Measurements from ENCODE around the gene ZSCAN5C. TPM values are rescaled to one million over a fixed set of nuclear protein-coding genes. Genes with fewer than 3 reads are reported as not detected.
"Not testable (repeated sequence)": the region's sequence is repeated elsewhere in the genome, so short reads cannot be mapped to it uniquely, and the experiment has no call there.

Gene ZSCAN5C
- not detected for total RNA-seq
- long read RNA-seq = 0 reads

GRCh38 chr19:56201973-56202372 lies at the start of gene ZSCAN5C:
Gene ZSCAN5C, plus strand, starts transcription at chr19:56202273. Its CDS starts 3,641 bp downstream, at chr19:56205914.
- DNase-seq = no peak
- intact Hi-C loops (cut with DNase I) = no loop called here
- ATAC-seq = no peak

GRCh38 chr19:56152644-56153043 lies 49.4 kb upstream of the ZSCAN5C start:
- ATAC-seq (no peak), DNase-seq (no peak)
- intact Hi-C loops (cut with DNase I) = no loop called here

GRCh38 chr19:56153507-56153906 lies 48.6 kb upstream of the ZSCAN5C start:
- peak in 1 of 2 donors; percentile 12 for ATAC-seq
- intact Hi-C loops (cut with DNase I) = no loop called here

GRCh38 chr19:56155124-56155687 lies 46.9 kb upstream of the ZSCAN5C start:
- DNase-seq (no peak), ATAC-seq (peak in 1 of 2 donors; percentile 30)
- intact Hi-C loops (cut with DNase I) = loop anchor here in 1 of 2 donors (5.0 kb wide), 1 partner anchor 68 kb away; no protein-coding TSS in a partner anchor

More at GRCh38 chr19:56153507-56153906, 48.6 kb upstream of the ZSCAN5C start:
- no peak for DNase-seq

GRCh38 chr19:56156768-56157167 lies 45.3 kb upstream of the ZSCAN5C start:
- intact Hi-C loops (cut with DNase I) = loop anchor here in 1 of 2 donors (5.0 kb wide), 1 partner anchor 69 kb away; no protein-coding TSS in a partner anchor
- peak in 1 of 2 donors; percentile 52 for ATAC-seq
- no peak for DNase-seq

- intact Hi-C loops (cut with DNase I) = loop anchor here in 1 of 2 donors (5.0 kb wide), 1 partner anchor 71 kb away; no protein-coding TSS in a partner anchor
- ATAC-seq = no peak
- DNase-seq = no peak
Measured at GRCh38 chr19:56158170-56158757, 43.8 kb upstream of the ZSCAN5C start.

GRCh38 chr19:56159009-56159559 lies 43.0 kb upstream of the ZSCAN5C start:
- DNase-seq = no peak
- ATAC-seq = no peak
- intact Hi-C loops (cut with DNase I) = loop anchor here in 1 of 2 donors (5.0 kb wide), 1 partner anchor 72 kb away; no protein-coding TSS in a partner anchor

GRCh38 chr19:56159622-56160271 lies 42.3 kb upstream of the ZSCAN5C start:
- intact Hi-C loops (cut with DNase I) = loop anchor here in 1 of 2 donors (5.0 kb wide), 1 partner anchor 72 kb away; no protein-coding TSS in a partner anchor
- no peak for ATAC-seq
- no peak for DNase-seq

GRCh38 chr19:56161534-56161933 lies 40.5 kb upstream of the ZSCAN5C start:
- intact Hi-C loops (cut with DNase I) = no loop called here
- DNase-seq (no peak), ATAC-seq (no peak)

- intact Hi-C loops (cut with DNase I) = no loop called here
- no peak for DNase-seq
Measured at GRCh38 chr19:56162258-56162657, 39.8 kb upstream of the ZSCAN5C start.

GRCh38 chr19:56163097-56163496 lies 39.0 kb upstream of the ZSCAN5C start:
- no peak for ATAC-seq
- no peak for DNase-seq
- intact Hi-C loops (cut with DNase I) = no loop called here

More at GRCh38 chr19:56162258-56162657, 39.8 kb upstream of the ZSCAN5C start:
- no peak for ATAC-seq

- intact Hi-C loops (cut with DNase I) = no loop called here
- ATAC-seq = no peak
- no peak for DNase-seq
Measured at GRCh38 chr19:56167064-56167578, 35.0 kb upstream of the ZSCAN5C start.

- intact Hi-C loops (cut with DNase I) = loop anchor here in 1 of 2 donors (5.0 kb wide), 1 partner anchor 93 kb away; no protein-coding TSS in a partner anchor
- no peak for DNase-seq
- ATAC-seq = peak in 1 of 2 donors; percentile 59
Measured at GRCh38 chr19:56170261-56170660, 31.8 kb upstream of the ZSCAN5C start.

GRCh38 chr19:56174086-56174485 lies 28.0 kb upstream of the ZSCAN5C start:
- intact Hi-C loops (cut with DNase I) = loop anchor here in 1 of 2 donors (5.0 kb wide), 1 partner anchor 97 kb away; no protein-coding TSS in a partner anchor
- ATAC-seq (no peak), DNase-seq (no peak)

GRCh38 chr19:56174550-56174949 lies 27.5 kb upstream of the ZSCAN5C start:
- no peak for ATAC-seq
- intact Hi-C loops (cut with DNase I) = loop anchor here in 1 of 2 donors (5.0 kb wide), 1 partner anchor 97 kb away; no protein-coding TSS in a partner anchor
- DNase-seq = no peak

- ATAC-seq; intact Hi-C loops (cut with DNase I); DNase-seq: not testable (repeated sequence)
Measured at GRCh38 chr19:56175861-56176307, 26.2 kb upstream of the ZSCAN5C start, which contains the start of gene GALP. Gene GALP, plus strand, starts transcription at chr19:56176008. Its CDS starts 1,101 bp downstream, at chr19:56177109.

GRCh38 chr19:56176310-56176709 lies 25.8 kb upstream of the ZSCAN5C start:
- DNase-seq; ATAC-seq; intact Hi-C loops (cut with DNase I): not testable (repeated sequence)

GRCh38 chr19:56176881-56177280 lies 25.2 kb upstream of the ZSCAN5C start:
- DNase-seq (no peak), ATAC-seq (no peak)
- intact Hi-C loops (cut with DNase I) = no loop called here

All from left cardiac atrium (tissue), 4 donors.